Smooth muscle cell (in vitro differentiated cells): Measurements from ENCODE around the gene MEGF8. TPM values are rescaled to one million over a fixed set of nuclear protein-coding genes. Genes with fewer than 3 reads are reported as not detected.

Experiments used
- DNase-seq: peaks from one replicate; lab custom pipeline; 2025; ENCODE audit not compliant: unreplicated experiment; lab: John Stamatoyannopoulos, UW
- H2AFZ ChIP-seq: fragments of 200-600 bp; sonication (generic); 2 replicates; pipeline ENCODE4 v1.6.0; 2016; ENCODE audit warnings: antibody characterized with exemption, low read depth, mild to moderate bottlenecking
- H3F3A ChIP-seq: fragments of 200-600 bp; sonication (generic); 2 replicates; pipeline ENCODE4 v1.6.0; 2017; ENCODE audit warnings: antibody characterized with exemption, low read depth
- H3K27ac ChIP-seq: fragments of 200-600 bp; sonication (generic); 2 replicates; pipeline ENCODE4 v1.5.1; 2016; ENCODE audit warnings: low read depth, mild to moderate bottlenecking
- H3K27me3 ChIP-seq: fragments of 200-600 bp; sonication (generic); 2 replicates; pipeline ENCODE4 v1.6.1; 2016; ENCODE audit warnings: low read depth, mild to moderate bottlenecking
- H3K36me3 ChIP-seq: fragments of 200-600 bp; sonication (generic); 2 replicates; pipeline ENCODE4 v1.5.1; 2016; ENCODE audit warnings: low read depth
- H3K4me1 ChIP-seq: fragments of 200-600 bp; sonication (generic); 2 replicates; pipeline ENCODE4 v1.5.1; 2016; ENCODE audit warnings: low read depth
- H3K4me2 ChIP-seq: fragments of 200-600 bp; sonication (generic); 2 replicates; pipeline ENCODE4 v1.6.0; 2016; ENCODE audit warnings: mild to moderate bottlenecking
- H3K4me3 ChIP-seq: fragments of 200-600 bp; sonication (generic); 2 replicates; pipeline ENCODE4 v1.5.1; 2016; ENCODE audit warnings: mild to moderate bottlenecking
- H3K79me2 ChIP-seq: fragments of 200-600 bp; sonication (generic); 2 replicates; pipeline ENCODE4 v1.6.0; 2016; ENCODE audit warnings: low read depth, mild to moderate bottlenecking
- H3K9ac ChIP-seq: fragments of 200-600 bp; sonication (generic); 2 replicates; pipeline ENCODE4 v1.6.0; 2016; ENCODE audit warnings: low read depth
- H3K9me3 ChIP-seq: fragments of 200-600 bp; sonication (generic); replicated peaks from 2 replicates; pipeline ENCODE4 v1.5.1; 2016; ENCODE audit warnings: low read depth
- H4K20me1 ChIP-seq: fragments of 200-600 bp; sonication (generic); 2 replicates; pipeline ENCODE4 v1.6.0; 2016; ENCODE audit warnings: low read depth
- WGBS: methylation state at CpG from one replicate; pipeline ENCODE4 v1.1.7; 2016; ENCODE audit warnings: low lambda C conversion rate; 5-methylcytosine and 5-hydroxymethylcytosine counted together
- polyA plus RNA-seq: library from polyadenylated mRNA; unstranded; fragments of >200 nt; fragmentation: Nextera tagmentation; extraction: Ambion mirVana; gene quantifications from 2 replicates; pipeline ENCODE4 v1.2.1, GENCODE V29; 2016
- total RNA-seq: library from RNA; depleted of rRNA; stranded (reverse); fragments of >200 nt; gene quantifications from 2 replicates; pipeline ENCODE4 v1.2.3, GENCODE V29; 2014
- TF ChIP-seq, protein P1 (sequence below): fragments of 200-600 bp; sonication (generic); IDR thresholded peaks from 2 replicates; pipeline ENCODE4 v1.5.1; 2017; ENCODE audit warnings: borderline replicate concordance, mild to moderate bottlenecking, antibody characterized with exemption; ENCODE audit not compliant: insufficient read depth, poor library complexity, severe bottlenecking

Gene MEGF8
- total and polyA plus RNA-seq, 2 experiments from 2014 or later, result 8.2 to 16.4 TPM

DNA sequence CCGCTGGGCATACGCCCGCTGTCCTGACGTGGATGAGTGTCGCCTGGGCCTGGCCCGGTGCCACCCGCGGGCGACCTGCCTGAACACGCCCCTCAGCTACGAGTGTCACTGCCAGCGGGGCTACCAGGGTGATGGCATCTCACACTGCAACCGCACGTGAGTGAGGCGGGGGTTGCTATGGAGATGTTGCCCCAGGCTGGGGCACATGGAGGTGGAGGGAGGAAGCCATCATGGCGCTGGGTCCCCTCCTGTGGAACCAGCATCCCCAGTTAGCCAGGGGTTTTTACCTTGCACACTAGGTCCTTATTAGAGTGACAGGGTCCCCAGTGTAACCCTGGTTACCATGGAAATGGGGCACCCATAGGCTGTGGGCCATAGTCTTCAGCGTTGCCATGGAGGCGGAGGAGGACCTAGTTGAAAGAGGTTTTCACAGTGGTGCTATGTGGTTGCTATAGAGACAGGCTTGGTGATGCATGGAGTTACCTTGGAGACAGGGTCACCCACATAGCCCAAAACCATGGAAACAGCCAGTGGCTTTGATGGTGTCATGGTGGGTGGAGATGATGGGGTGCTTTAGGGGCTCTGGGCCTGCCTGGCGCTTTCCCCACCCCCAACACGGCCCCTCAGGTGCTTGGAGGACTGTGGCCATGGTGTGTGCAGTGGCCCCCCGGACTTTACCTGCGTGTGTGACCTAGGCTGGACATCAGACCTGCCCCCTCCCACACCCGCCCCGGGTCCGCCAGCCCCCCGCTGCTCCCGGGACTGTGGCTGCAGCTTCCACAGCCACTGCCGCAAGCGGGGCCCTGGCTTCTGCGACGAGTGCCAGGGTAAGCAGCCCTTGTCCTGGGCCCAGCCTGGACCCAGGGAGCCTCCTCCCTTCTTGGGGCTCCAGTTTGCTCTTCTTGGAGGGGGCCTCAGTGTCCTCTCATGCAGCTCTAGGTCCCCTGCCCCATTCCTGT lies 27.1 kb downstream of the MEGF8 start:
- DNase-seq, result no peak
- 96% methylated on average over 20 of the region's 31 CpGs for WGBS
- no peaks in the 10 kb centered on the region for H4K20me1 ChIP-seq

GRCh38 chr19:42353341-42354015 lies 28.0 kb downstream of the MEGF8 start:
- Histone ChIP-seq H3K27ac (no peak overlapping the region), H2AFZ (no peak overlapping the region), H3K4me3 (no peak overlapping the region), H4K20me1 (no peaks in the 10 kb centered on the region), H3K9me3 (no peaks in the 10 kb centered on the region), H3K9ac (no peak overlapping the region), H3K36me3 (no peaks in the 10 kb centered on the region), H3K4me1 (no peaks in the 10 kb centered on the region), H3K79me2 (no peaks in the 10 kb centered on the region), H3K4me2 (no peak overlapping the region), H3F3A (no peaks in the 10 kb centered on the region), H3K27me3 (no peaks in the 10 kb centered on the region)
- no peak for DNase-seq
- TF ChIP-seq, protein P1, sequence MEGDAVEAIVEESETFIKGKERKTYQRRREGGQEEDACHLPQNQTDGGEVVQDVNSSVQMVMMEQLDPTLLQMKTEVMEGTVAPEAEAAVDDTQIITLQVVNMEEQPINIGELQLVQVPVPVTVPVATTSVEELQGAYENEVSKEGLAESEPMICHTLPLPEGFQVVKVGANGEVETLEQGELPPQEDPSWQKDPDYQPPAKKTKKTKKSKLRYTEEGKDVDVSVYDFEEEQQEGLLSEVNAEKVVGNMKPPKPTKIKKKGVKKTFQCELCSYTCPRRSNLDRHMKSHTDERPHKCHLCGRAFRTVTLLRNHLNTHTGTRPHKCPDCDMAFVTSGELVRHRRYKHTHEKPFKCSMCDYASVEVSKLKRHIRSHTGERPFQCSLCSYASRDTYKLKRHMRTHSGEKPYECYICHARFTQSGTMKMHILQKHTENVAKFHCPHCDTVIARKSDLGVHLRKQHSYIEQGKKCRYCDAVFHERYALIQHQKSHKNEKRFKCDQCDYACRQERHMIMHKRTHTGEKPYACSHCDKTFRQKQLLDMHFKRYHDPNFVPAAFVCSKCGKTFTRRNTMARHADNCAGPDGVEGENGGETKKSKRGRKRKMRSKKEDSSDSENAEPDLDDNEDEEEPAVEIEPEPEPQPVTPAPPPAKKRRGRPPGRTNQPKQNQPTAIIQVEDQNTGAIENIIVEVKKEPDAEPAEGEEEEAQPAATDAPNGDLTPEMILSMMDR, result no peak
- WGBS, result 99% methylated on average over 26 of the region's 29 CpGs

More for the DNA sequence above, 27.1 kb downstream of the MEGF8 start:
- Histone ChIP-seq H3K4me2 (no peak overlapping the region), H3K36me3 (no peaks in the 10 kb centered on the region), H3K9me3 (no peaks in the 10 kb centered on the region), H2AFZ (no peak overlapping the region), H3K4me1 (no peaks in the 10 kb centered on the region), H3K4me3 (no peak overlapping the region), H3K27ac (no peak overlapping the region), H3F3A (no peaks in the 10 kb centered on the region), H3K27me3 (no peaks in the 10 kb centered on the region), H3K79me2 (no peaks in the 10 kb centered on the region), H3K9ac (no peak overlapping the region)
- TF ChIP-seq, protein P1, result no peak

GRCh38 chr19:42355896-42356295 lies 30.5 kb downstream of the MEGF8 start:
- Histone ChIP-seq H3K4me1 (no peaks in the 10 kb centered on the region), H3K4me2 (no peak overlapping the region), H4K20me1 (no peaks in the 10 kb centered on the region), H3K9ac (no peak overlapping the region), H3K27me3 (no peaks in the 10 kb centered on the region), H3K27ac (no peak overlapping the region), H3K36me3 (no peaks in the 10 kb centered on the region), H3K4me3 (no peak overlapping the region), H3K9me3 (no peaks in the 10 kb centered on the region), H2AFZ (no peak overlapping the region), H3F3A (no peaks in the 10 kb centered on the region), H3K79me2 (no peaks in the 10 kb centered on the region)
- WGBS, result 96% methylated on average over 12 of the region's 12 CpGs
- TF ChIP-seq, protein P1, result no peak
- DNase-seq, result no peak
